Neural progenitor cell (in vitro differentiated cells): Measurements from ENCODE around the gene VRK3. TPM values are rescaled to one million over a fixed set of nuclear protein-coding genes. Genes with fewer than 3 reads are reported as not detected.

ENCODE experiments used
- DNase-seq: peaks from one replicate; pipeline ENCODE4 v3.0.0-alpha.2; 2016; ENCODE audit warnings: low spot score
- H2AFZ ChIP-seq: fragments of 200-600 bp; sonication (generic); replicated peaks from 2 replicates; pipeline ENCODE4 v1.6.1; 2016; ENCODE audit warnings: antibody characterized with exemption
- H3F3A ChIP-seq: fragments of 200-600 bp; sonication (generic); 2 replicates; pipeline ENCODE4 v1.6.1; 2016; ENCODE audit warnings: antibody characterized with exemption, low read depth
- H3K27ac ChIP-seq: fragments of 200-600 bp; sonication (generic); 2 replicates; pipeline ENCODE4 v1.5.1; 2016; ENCODE audit warnings: mild to moderate bottlenecking
- H3K27me3 ChIP-seq: fragments of 200-600 bp; sonication (generic); 2 replicates; pipeline ENCODE4 v1.6.1; 2016; ENCODE audit warnings: mild to moderate bottlenecking, moderate library complexity
- H3K36me3 ChIP-seq: fragments of 200-600 bp; sonication (generic); 2 replicates; pipeline ENCODE4 v1.5.1; 2016
- H3K4me1 ChIP-seq: fragments of 200-600 bp; sonication (generic); 2 replicates; pipeline ENCODE4 v1.6.1; 2016; ENCODE audit warnings: mixed run types
- H3K4me2 ChIP-seq: fragments of 200-600 bp; sonication (generic); 2 replicates; pipeline ENCODE4 v1.6.1; 2016
- H3K4me3 ChIP-seq: fragments of 200-600 bp; sonication (generic); 2 replicates; pipeline ENCODE4 v1.5.1; 2016
- H3K79me2 ChIP-seq: fragments of 200-600 bp; sonication (generic); 2 replicates; pipeline ENCODE4 v1.6.1; 2016; ENCODE audit warnings: low read depth
- H3K9ac ChIP-seq: fragments of 200-600 bp; sonication (generic); 2 replicates; pipeline ENCODE4 v1.6.1; 2016
- H3K9me3 ChIP-seq: fragments of 200-600 bp; sonication (generic); 2 replicates; pipeline ENCODE4 v1.5.1; 2016; ENCODE audit warnings: low read depth
- H4K20me1 ChIP-seq: fragments of 200-600 bp; sonication (generic); 2 replicates; pipeline ENCODE4 v1.6.1; 2016; ENCODE audit warnings: low read depth
- H3K27ac Mint-ChIP-seq: 3 replicates; pipeline ENCODE4 v1.8.0; 2021; ENCODE audit warnings: mixed read lengths
- H3K27me3 Mint-ChIP-seq: 2 replicates; pipeline ENCODE4 v1.8.0; 2022; ENCODE audit warnings: low read depth, mild to moderate bottlenecking, inconsistent platforms, moderate library complexity, mixed read lengths; ENCODE audit not compliant: insufficient read depth
- H3K36me3 Mint-ChIP-seq: 3 replicates; pipeline ENCODE4 v1.8.0; 2021; ENCODE audit warnings: mixed read lengths
- H3K4me1 Mint-ChIP-seq: 3 replicates; pipeline ENCODE4 v1.8.0; 2021; ENCODE audit warnings: mixed read lengths
- H3K4me3 Mint-ChIP-seq: 3 replicates; pipeline ENCODE4 v1.8.0; 2021; ENCODE audit warnings: mild to moderate bottlenecking, moderate library complexity, mixed read lengths
- H3K9me3 Mint-ChIP-seq: 3 replicates; pipeline ENCODE4 v1.8.0; 2020; ENCODE audit warnings: mixed read lengths
- EZH2 ChIP-seq: fragments of 200-600 bp; sonication (generic); IDR thresholded peaks from 2 replicates; pipeline ENCODE4 v1.6.1; 2017; ENCODE audit warnings: antibody characterized with exemption, mild to moderate bottlenecking, moderate library complexity
- EZH2phosphoT487 ChIP-seq: fragments of 200-600 bp; sonication (generic); IDR thresholded peaks from 2 replicates; pipeline ENCODE4 v1.6.1; 2017; ENCODE audit warnings: antibody characterized with exemption
- total RNA-seq: library from RNA; depleted of rRNA; stranded (reverse); fragments of >200 nt; gene quantifications from 2 replicates; pipeline ENCODE4 v1.2.3, GENCODE V29; 2015; ENCODE audit warnings: low replicate concordance
- TF ChIP-seq, protein P1 (sequence below): fragments of 200-600 bp; sonication (generic); IDR thresholded peaks from 2 replicates; pipeline ENCODE4 v1.5.1; 2017; ENCODE audit warnings: antibody characterized with exemption, mild to moderate bottlenecking

VRK3 gene
- total RNA-seq, 1 donor from 2014 or later: 21.6 TPM

DNA sequence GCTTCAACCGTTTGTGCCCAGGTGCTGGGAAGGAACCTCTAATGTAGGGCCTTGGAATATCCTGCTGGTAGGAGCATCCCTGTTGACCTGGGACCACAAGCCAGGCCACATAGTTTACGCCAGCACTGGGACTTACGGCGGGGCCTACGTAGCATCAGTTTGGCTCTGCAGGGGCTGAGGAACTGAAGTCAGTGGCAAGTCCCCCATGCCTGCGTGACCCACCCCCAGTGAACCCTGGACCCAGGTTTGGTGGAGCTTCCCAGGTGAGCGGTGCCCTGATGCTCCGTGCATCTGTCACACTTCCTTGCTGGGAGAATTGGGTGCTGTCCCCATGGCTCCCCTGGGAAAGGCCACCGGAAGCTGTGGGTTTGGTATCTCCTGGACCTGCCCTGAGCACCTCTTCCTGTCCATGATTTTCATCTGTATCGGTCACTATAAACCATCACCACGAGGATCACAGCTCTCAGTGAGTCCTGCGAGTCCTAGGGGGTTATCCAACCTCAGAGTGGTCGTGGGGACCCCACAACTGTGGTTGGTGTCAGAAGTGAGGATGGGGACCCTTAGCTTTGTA is 74.1 kb downstream of the VRK3 start:
- no peaks in the 10 kb centered on the region for H3F3A ChIP-seq
- Mint-ChIP-seq H3K4me1 (peaks cover 26% of the 10 kb centered on the region), H3K27me3 (peaks cover 3% of the 10 kb centered on the region), H3K36me3 (no peaks in the 10 kb centered on the region), H3K27ac (peak overlapping the region; percentile 51), H3K4me3 (no peak overlapping the region), H3K9me3 (no peaks in the 10 kb centered on the region)
- no peak overlapping the region for H3K27ac ChIP-seq
- no peaks in the 10 kb centered on the region for H3K9me3 ChIP-seq
- H2AFZ ChIP-seq: no peak overlapping the region
- H3K4me3 ChIP-seq: no peak overlapping the region
- no peaks in the 10 kb centered on the region for H3K27me3 ChIP-seq
- H3K4me2 ChIP-seq: no peak overlapping the region
- no peak overlapping the region for H3K9ac ChIP-seq
- H4K20me1 ChIP-seq: no peaks in the 10 kb centered on the region
- H3K79me2 ChIP-seq: no peaks in the 10 kb centered on the region
- no peaks in the 10 kb centered on the region for H3K36me3 ChIP-seq
- H3K4me1 ChIP-seq: no peaks in the 10 kb centered on the region
- TF ChIP-seq EZH2 (no peak), EZH2phosphoT487 (no peak)
- TF ChIP-seq, protein P1, sequence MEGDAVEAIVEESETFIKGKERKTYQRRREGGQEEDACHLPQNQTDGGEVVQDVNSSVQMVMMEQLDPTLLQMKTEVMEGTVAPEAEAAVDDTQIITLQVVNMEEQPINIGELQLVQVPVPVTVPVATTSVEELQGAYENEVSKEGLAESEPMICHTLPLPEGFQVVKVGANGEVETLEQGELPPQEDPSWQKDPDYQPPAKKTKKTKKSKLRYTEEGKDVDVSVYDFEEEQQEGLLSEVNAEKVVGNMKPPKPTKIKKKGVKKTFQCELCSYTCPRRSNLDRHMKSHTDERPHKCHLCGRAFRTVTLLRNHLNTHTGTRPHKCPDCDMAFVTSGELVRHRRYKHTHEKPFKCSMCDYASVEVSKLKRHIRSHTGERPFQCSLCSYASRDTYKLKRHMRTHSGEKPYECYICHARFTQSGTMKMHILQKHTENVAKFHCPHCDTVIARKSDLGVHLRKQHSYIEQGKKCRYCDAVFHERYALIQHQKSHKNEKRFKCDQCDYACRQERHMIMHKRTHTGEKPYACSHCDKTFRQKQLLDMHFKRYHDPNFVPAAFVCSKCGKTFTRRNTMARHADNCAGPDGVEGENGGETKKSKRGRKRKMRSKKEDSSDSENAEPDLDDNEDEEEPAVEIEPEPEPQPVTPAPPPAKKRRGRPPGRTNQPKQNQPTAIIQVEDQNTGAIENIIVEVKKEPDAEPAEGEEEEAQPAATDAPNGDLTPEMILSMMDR: no peak
- no peak for DNase-seq

DNA sequence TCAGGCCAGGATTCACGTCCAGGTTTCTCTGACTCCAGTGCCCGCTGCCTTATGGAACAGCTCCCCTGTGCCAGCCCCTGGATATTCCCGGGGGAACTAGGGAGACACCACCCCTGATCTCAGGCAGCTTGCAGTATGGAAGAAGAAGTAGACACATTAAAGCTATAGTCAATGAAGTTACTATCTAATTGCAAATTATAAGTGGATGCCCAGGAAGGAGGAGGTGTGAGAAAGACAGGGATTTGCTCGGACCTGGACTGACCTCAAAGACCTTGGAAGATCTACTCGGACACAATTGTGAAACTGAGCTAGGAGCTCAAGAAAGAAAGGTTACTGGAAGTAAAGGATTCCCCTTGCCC is 74.6 kb downstream of the VRK3 start:
- H3K4me1 ChIP-seq: no peaks in the 10 kb centered on the region
- no peaks in the 10 kb centered on the region for H3K36me3 Mint-ChIP-seq
- H4K20me1 ChIP-seq: no peaks in the 10 kb centered on the region
- H2AFZ ChIP-seq: no peak overlapping the region
- no peak overlapping the region for H3K4me2 ChIP-seq
- no peaks in the 10 kb centered on the region for H3K9me3 Mint-ChIP-seq
- H3K27ac Mint-ChIP-seq: peak overlapping the region; percentile 51
- H3K9ac ChIP-seq: no peak overlapping the region
- H3K36me3 ChIP-seq: no peaks in the 10 kb centered on the region
- H3F3A ChIP-seq: no peaks in the 10 kb centered on the region
- H3K4me1 Mint-ChIP-seq: peaks cover 26% of the 10 kb centered on the region
- no peaks in the 10 kb centered on the region for H3K9me3 ChIP-seq
- no peak for DNase-seq
- H3K79me2 ChIP-seq: no peaks in the 10 kb centered on the region
- no peak overlapping the region for H3K27ac ChIP-seq
- no peak overlapping the region for H3K4me3 Mint-ChIP-seq
- H3K27me3 ChIP-seq: no peaks in the 10 kb centered on the region
- H3K27me3 Mint-ChIP-seq: peaks cover 3% of the 10 kb centered on the region
- no peak for TF ChIP-seq EZH2
- TF ChIP-seq EZH2phosphoT487: no peak
- TF ChIP-seq, protein P1: no peak
- H3K4me3 ChIP-seq: no peak overlapping the region

DNA sequence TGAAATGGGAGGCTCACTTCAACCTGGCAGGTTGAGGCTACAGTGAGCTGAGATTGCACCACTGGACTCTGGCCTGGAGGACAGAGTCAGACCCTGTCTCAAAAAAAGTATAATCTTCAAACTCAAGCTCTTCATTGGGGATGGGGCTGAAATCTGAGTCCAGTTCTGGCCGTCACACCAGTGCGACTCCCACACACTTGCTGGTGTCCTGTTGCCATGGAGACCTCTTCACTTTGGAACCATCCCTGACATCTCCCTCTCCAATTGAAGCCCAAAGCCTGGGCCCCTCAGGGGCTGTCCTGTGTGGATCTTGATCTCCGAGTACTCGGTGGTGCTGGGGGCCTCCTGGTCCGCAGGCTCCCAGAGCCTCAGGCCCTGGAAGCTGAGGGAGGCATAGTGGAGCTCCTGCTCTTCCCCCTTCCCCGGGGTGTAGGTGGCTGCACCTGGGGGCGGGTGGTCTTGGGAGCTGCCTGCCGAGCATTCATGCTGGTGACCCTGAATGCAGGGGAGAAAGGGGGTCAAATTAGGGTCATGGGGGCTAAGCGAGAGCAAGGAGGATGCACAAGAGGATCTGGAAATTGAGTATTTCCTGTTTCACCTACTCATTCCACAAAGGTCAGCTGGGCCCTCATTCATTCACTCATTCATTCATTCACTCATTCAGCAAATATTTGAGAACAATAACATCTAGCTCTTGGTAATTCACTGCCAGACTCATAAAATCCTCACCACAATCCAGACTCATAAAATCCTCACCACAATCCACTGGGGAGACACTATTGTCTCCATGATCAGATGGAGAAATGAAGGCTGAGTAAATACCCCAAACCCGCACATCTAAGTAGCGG is 75.2 kb downstream of the VRK3 start:
- Histone ChIP-seq H3K9ac (no peak overlapping the region), H3K4me1 (no peaks in the 10 kb centered on the region), H3K27me3 (no peaks in the 10 kb centered on the region), H3K4me3 (no peak overlapping the region), H2AFZ (no peak overlapping the region), H3K4me2 (no peak overlapping the region), H3K36me3 (no peaks in the 10 kb centered on the region), H4K20me1 (no peaks in the 10 kb centered on the region), H3K9me3 (no peaks in the 10 kb centered on the region), H3K79me2 (no peaks in the 10 kb centered on the region), H3K27ac (no peak overlapping the region), H3F3A (no peaks in the 10 kb centered on the region)
- H3K4me1 Mint-ChIP-seq: peaks cover 26% of the 10 kb centered on the region
- peak overlapping the region; percentile 86 for H3K27ac Mint-ChIP-seq
- peak overlapping the region; percentile 53 for H3K4me3 Mint-ChIP-seq
- H3K9me3 Mint-ChIP-seq: no peaks in the 10 kb centered on the region
- no peak for DNase-seq
- no peaks in the 10 kb centered on the region for H3K36me3 Mint-ChIP-seq
- no peak for TF ChIP-seq EZH2
- TF ChIP-seq, protein P1: no peak
- no peak for TF ChIP-seq EZH2phosphoT487
- H3K27me3 Mint-ChIP-seq: peaks cover 3% of the 10 kb centered on the region
